H1 (cell line): ENCODE data around the gene CCDC141. TPM values are rescaled to one million over a fixed set of nuclear protein-coding genes. Genes with fewer than 3 reads are reported as not detected.

Experiments
- CTCF ChIA-PET: fragments of 300-600 bp; sonication (Branson Sonifier 250); formaldehyde crosslinking; loops from one replicate; lab custom pipeline; 2021; ENCODE audit not compliant: partially characterized antibody; lab: Charles Lee
- POLR2A ChIA-PET: fragments of 300-600 bp; sonication (Branson Sonifier 250); formaldehyde crosslinking; loops from one replicate; lab custom pipeline; 2021; ENCODE audit warnings: inconsistent platforms; ENCODE audit not compliant: partially characterized antibody; lab: Charles Lee
- DNase-seq, 2 experiments: peaks; one replicate each; pipeline versions ENCODE4 v3.0.0 to v3.0.0-alpha.2; 2010 to 2022; ENCODE audit warnings: low spot score in 2 of 2, low read depth in 1 of 2, mixed read lengths in 1 of 2
- FAIRE-seq: peaks from 2 replicates; lab custom pipeline; 2011; peaks lifted over from hg19 to GRCh38; lab: Jason Lieb, UNC
- H2AFZ ChIP-seq: 2 replicates; pipeline ENCODE4 v1.8.1; 2012; ENCODE audit warnings: low read length, inconsistent platforms
- H2AK5ac ChIP-seq: 2 replicates; pipeline ENCODE4 v1.6.1; 2013; ENCODE audit warnings: low read depth, low read length
- H2BK120ac ChIP-seq: replicated peaks from 2 replicates; pipeline ENCODE3; 2013; ENCODE audit warnings: low read depth, low read length, inconsistent platforms
- H2BK12ac ChIP-seq: 2 replicates; pipeline ENCODE4 v1.6.1; 2013; ENCODE audit warnings: low read depth, low read length
- H2BK15ac ChIP-seq: 2 replicates; pipeline ENCODE4 v1.6.1; 2013; ENCODE audit warnings: low read length
- H2BK20ac ChIP-seq: 2 replicates; pipeline ENCODE4 v1.6.1; 2013; ENCODE audit warnings: low read length
- H2BK5ac ChIP-seq: 2 replicates; pipeline ENCODE4 v1.6.1; 2013; ENCODE audit warnings: low read depth, low read length
- H3K14ac ChIP-seq: 2 replicates; pipeline ENCODE4 v1.6.1; 2013; ENCODE audit warnings: inconsistent platforms; ENCODE audit not compliant: insufficient read length
- H3K18ac ChIP-seq: 2 replicates; pipeline ENCODE4 v1.6.1; 2013; ENCODE audit warnings: low read length; ENCODE audit errors: extremely low read depth
- H3K23ac ChIP-seq: 2 replicates; pipeline ENCODE4 v1.6.1; 2013; ENCODE audit warnings: inconsistent platforms; ENCODE audit not compliant: insufficient read length
- H3K23me2 ChIP-seq: 2 replicates; pipeline ENCODE4 v1.6.1; 2013; ENCODE audit warnings: low read depth, low read length
- H3K27ac ChIP-seq: 2 replicates; pipeline ENCODE4 v1.6.1; 2011; ENCODE audit warnings: low read depth, low read length, inconsistent platforms
- H3K27me3 ChIP-seq, 4 experiments: replicated peaks in 1 of 4; 1 replicate in 1 of 4; 2 replicates in 3 of 4; pipeline versions ENCODE4 v1.6.1 to v1.8.1; 2011 to 2013; ENCODE audit warnings: low read length in 3 of 4, mild to moderate bottlenecking in 3 of 4, inconsistent platforms in 2 of 4, mixed read lengths in 2 of 4, moderate library complexity in 1 of 4; ENCODE audit not compliant: control insufficient read depth in 3 of 4, insufficient read depth in 3 of 4; ENCODE audit errors: extremely low read depth in 1 of 4
- H3K36me3 ChIP-seq, 4 experiments: 2 replicates each; pipeline versions ENCODE4 v1.6.1 to v1.8.1; 2011 to 2013; ENCODE audit warnings: mild to moderate bottlenecking in 4 of 4, low read length in 3 of 4, moderate library complexity in 2 of 4, control low read depth in 1 of 4, inconsistent platforms in 1 of 4; ENCODE audit not compliant: insufficient read depth in 4 of 4, control insufficient read depth in 2 of 4
- H3K4ac ChIP-seq: replicated peaks from 2 replicates; pipeline ENCODE3; 2013; ENCODE audit warnings: low read length, low read depth, mixed read lengths, inconsistent platforms; ENCODE audit not compliant: insufficient read length
- H3K4me1 ChIP-seq, 4 experiments: replicated peaks in 1 of 4; 1 replicate in 1 of 4; 2 replicates in 3 of 4; pipeline versions ENCODE4 v1.6.1 to v1.8.1; 2011 to 2013; ENCODE audit warnings: low read length in 3 of 4, inconsistent platforms in 2 of 4, mixed read lengths in 1 of 4; ENCODE audit not compliant: insufficient read depth in 4 of 4, control insufficient read depth in 3 of 4
- H3K4me2 ChIP-seq, 2 experiments: 2 replicates each; pipeline versions ENCODE4 v1.6.1 to v1.8.1; 2011 to 2013; ENCODE audit warnings: low read depth in 2 of 2, low read length in 2 of 2, control low read depth in 1 of 2, inconsistent platforms in 1 of 2, mild to moderate bottlenecking in 1 of 2; ENCODE audit not compliant: insufficient read depth in 1 of 2
- H3K4me3 ChIP-seq, 4 experiments: fragments of 200-600, 300-600 bp in 1 of 4; sonication (generic), shearing (Covaris generic), sonication (Bioruptor Twin) in 1 of 4; 2 replicates each; pipeline versions ENCODE4 v1.5.1 to v1.8.1; 2011 to 2016; ENCODE audit warnings: low read length in 4 of 4, low read depth in 3 of 4, control low read depth in 2 of 4, inconsistent platforms in 2 of 4, mild to moderate bottlenecking in 2 of 4, mixed read lengths in 1 of 4, moderate library complexity in 1 of 4; ENCODE audit not compliant: insufficient read depth in 2 of 4; ENCODE audit errors: extremely low read depth in 1 of 4
- H3K56ac ChIP-seq: replicated peaks from 2 replicates; pipeline ENCODE3; 2013; ENCODE audit warnings: low read depth, mild to moderate bottlenecking, mixed read lengths, low read length, inconsistent platforms; ENCODE audit not compliant: insufficient read length
- H3K79me1 ChIP-seq: 2 replicates; pipeline ENCODE4 v1.6.1; 2013; ENCODE audit warnings: low read depth, low read length, control low read depth
- H3K79me2 ChIP-seq, 2 experiments: 2 replicates each; pipeline versions ENCODE4 v1.6.1 to v1.8.1; 2012 to 2013; ENCODE audit warnings: low read length in 2 of 2, mild to moderate bottlenecking in 2 of 2, inconsistent platforms in 1 of 2; ENCODE audit not compliant: insufficient read depth in 2 of 2, control insufficient read depth in 1 of 2
- H3K9ac ChIP-seq, 4 experiments: replicated peaks in 1 of 4; 1 replicate in 1 of 4; 2 replicates in 3 of 4; pipeline versions ENCODE4 v1.6.1 to v1.8.1; 2011 to 2013; ENCODE audit warnings: low read depth in 3 of 4, low read length in 3 of 4, control low read depth in 2 of 4, mild to moderate bottlenecking in 2 of 4, moderate library complexity in 2 of 4, inconsistent platforms in 1 of 4; ENCODE audit errors: extremely low read depth in 1 of 4
- H3K9me3 ChIP-seq, 2 experiments: 2 replicates each; pipeline versions ENCODE4 v1.6.1 to v1.8.1; 2012 to 2013; ENCODE audit warnings: mild to moderate bottlenecking in 2 of 2, moderate library complexity in 2 of 2, control low read depth in 1 of 2, inconsistent platforms in 1 of 2, low read depth in 1 of 2, low read length in 1 of 2, mixed read lengths in 1 of 2; ENCODE audit not compliant: insufficient read depth in 2 of 2
- H4K20me1 ChIP-seq, 2 experiments: replicated peaks in 1 of 2; 2 replicates each; pipeline versions ENCODE3 to v1.8.1; 2011 to 2013; ENCODE audit warnings: inconsistent platforms in 2 of 2, low read length in 2 of 2, mild to moderate bottlenecking in 1 of 2; ENCODE audit not compliant: insufficient read depth in 2 of 2, control insufficient read depth in 1 of 2
- H4K5ac ChIP-seq: 2 replicates; pipeline ENCODE4 v1.6.1; 2013; ENCODE audit warnings: low read length, low read depth, mixed read lengths, inconsistent platforms; ENCODE audit not compliant: insufficient read length
- H4K8ac ChIP-seq: 2 replicates; pipeline ENCODE4 v1.8.0; 2013; ENCODE audit warnings: mild to moderate bottlenecking, moderate library complexity, low read length, inconsistent platforms; ENCODE audit not compliant: insufficient read depth; ENCODE audit errors: extremely low read depth
- H4K91ac ChIP-seq: replicated peaks from 2 replicates; pipeline ENCODE3; 2013; ENCODE audit warnings: low read length, mixed read lengths, inconsistent platforms; ENCODE audit not compliant: insufficient read length
- BACH1 ChIP-seq: IDR thresholded peaks from 2 replicates; pipeline ENCODE4 v1.6.1; 2012; ENCODE audit warnings: low read length, improper control_type of control experiment
- EZH2 ChIP-seq: fragments of 200-600 bp; sonication (generic); IDR thresholded peaks from 2 replicates; pipeline ENCODE4 v1.7.1; 2012; ENCODE audit warnings: low read depth, mild to moderate bottlenecking, moderate library complexity, low read length, inconsistent platforms; ENCODE audit not compliant: severe bottlenecking
- SP4 ChIP-seq: IDR thresholded peaks from 2 replicates; pipeline ENCODE4 v1.6.1; 2012; ENCODE audit warnings: low read length, inconsistent platforms
- TEAD4 ChIP-seq: IDR thresholded peaks from 2 replicates; pipeline ENCODE4 v1.6.1; 2012; ENCODE audit warnings: low read depth, low read length, inconsistent platforms, mixed read lengths
- ZNF274 ChIP-seq: IDR thresholded peaks from 2 replicates; pipeline ENCODE4 v1.7.0; 2012; ENCODE audit warnings: low read length, borderline replicate concordance; ENCODE audit errors: extremely low read depth
- WGBS, 2 experiments: shearing (Covaris generic) in 1 of 2; methylation state at CpG; one replicate each; pipeline versions ENCODE4 v1.1.6 to v1.1.7; 2013 to 2015; ENCODE audit warnings: low lambda C conversion rate in 2 of 2, mixed read lengths in 2 of 2, inconsistent platforms in 1 of 2, low coverage in 1 of 2, missing lambda C conversion rate in 1 of 2; ENCODE audit not compliant: insufficient replicate concordance in 2 of 2, insufficient coverage in 1 of 2, insufficient read length in 1 of 2; ENCODE audit errors: extremely low coverage in 1 of 2, missing lambda C conversion rate in 1 of 2; 5-methylcytosine and 5-hydroxymethylcytosine counted together
- polyA plus RNA-seq, 7 experiments: library from polyadenylated mRNA; depleted of rRNA in 3 of 7; stranded (reverse) in 5 of 7; unstranded in 2 of 7; fragments of >200 nt in 5 of 7; fragments of 200-250 nt in 2 of 7; gene quantifications; 1 replicate in 5 of 7; 2 replicates in 1 of 7; 4 replicates in 1 of 7; pipeline versions ENCODE4 v1.2.1 to v1.2.3, GENCODE V29; 2011 to 2013; ENCODE audit warnings: missing spikeins in 2 of 7, mixed read lengths in 2 of 7
- total RNA-seq: library from RNA; stranded (reverse); fragmentation: NEBNext Ultra II Directional; extraction: Animal tissue kit (Norgen Biotek cat#: 25700); gene quantifications from 2 replicates; pipeline ENCODE4 v1.2.1, GENCODE V29; 2021

The CCDC141 gene
- total and polyA plus RNA-seq, 2 of the 8 experiments (the other 6 are each of a cell fraction or from before 2014, with no cell fraction given): 0.56 to 21.6 TPM

- H3K79me1 ChIP-seq: no peaks in the 10 kb centered on the region
- peaks cover 0 to 1% (median 0%) of the 10 kb centered on the region in 4 experiments; a peak in 2 of 8 replicates for H3K36me3 ChIP-seq
- no peak overlapping the region for H4K5ac ChIP-seq
- POLR2A ChIA-PET: no interaction called here
- CTCF ChIA-PET: interaction anchor here (1.0 kb wide), 1 partner anchor 65 kb away, joined by 4 read pairs; no protein-coding TSS in a partner anchor
- H3K23ac ChIP-seq: no peak overlapping the region
- no peak overlapping the region for H3K27ac ChIP-seq
- H3K79me2 ChIP-seq: no peaks in the 10 kb centered on the region
- no peak overlapping the region for H3K56ac ChIP-seq
- no peak overlapping the region for H2AK5ac ChIP-seq
- no peak overlapping the region for H2BK15ac ChIP-seq
- H3K23me2 ChIP-seq: no peaks in the 10 kb centered on the region
- no peak overlapping the region for H4K8ac ChIP-seq
- no peak overlapping the region for H2BK5ac ChIP-seq
- peaks cover 0 to 3% of the 10 kb centered on the region in 2 experiments; a peak in 1 of 4 replicates for H3K9me3 ChIP-seq
- H3K4me1 ChIP-seq: peaks cover 0 to 13% (median 7%) of the 10 kb centered on the region in 4 experiments; a peak in 3 of 7 replicates
- H2BK20ac ChIP-seq: no peak overlapping the region
- H3K4me2 ChIP-seq: no peak overlapping the region
- H4K20me1 ChIP-seq: no peaks in the 10 kb centered on the region
- H3K9ac ChIP-seq: no peak overlapping the region
- FAIRE-seq: no peak
- H3K4ac ChIP-seq: no peak overlapping the region
- H4K91ac ChIP-seq: no peak overlapping the region
- no peak for DNase-seq
- no peak overlapping the region for H3K4me3 ChIP-seq
- no peak overlapping the region for H2BK12ac ChIP-seq
- no peak overlapping the region for H3K14ac ChIP-seq
- H3K18ac ChIP-seq: no peak overlapping the region
- WGBS, 2 experiments: 98% methylated on average over 5 of the region's 5 CpGs; no CpG with 5 or more reads in 1 of the 2 experiments
- no peaks in the 10 kb centered on the region for H3K27me3 ChIP-seq
- H2BK120ac ChIP-seq: no peak overlapping the region
- H2AFZ ChIP-seq: no peak overlapping the region
- no peak for TF ChIP-seq SP4
- TF ChIP-seq EZH2: no peak
- TF ChIP-seq TEAD4: no peak
- TF ChIP-seq ZNF274: no peak
- no peak for TF ChIP-seq BACH1
Observed at GRCh38 chr2:178848335-178848734, 201.6 kb downstream of the CCDC141 start.
